HT-29 (cell line): ENCODE data around the gene ZNHIT1. TPM values are rescaled to one million over a fixed set of nuclear protein-coding genes. Genes with fewer than 3 reads are reported as not detected.

Source experiments
- small RNA-seq: library from RNA; depleted of rRNA; stranded (forward); fragments of <200 nt; gene quantifications from one replicate; pipeline ENCODE3, GENCODE V24; 2014
- total RNA-seq: library from RNA; depleted of rRNA; stranded (reverse); fragments of >200 nt; shearing (Covaris generic); gene quantifications from 2 replicates; pipeline ENCODE4 v1.2.3, GENCODE V29; 2014; rRNA removed

ZNHIT1 gene
- total RNA-seq, 1 experiment from 2014 or later: 189 TPM

Small RNA genes within 50 kb of the gene (small RNA-seq; reads per million reads assigned to genes)
- gene RNU6-1104P: not detected

Other genes with a start within 250 kb of the ZNHIT1 start
- 19.2 and 29.8 TPM in 2 replicates for gene MUC12, start 248.6 kb upstream of the ZNHIT1 start, total RNA-seq
- 0.23 and 0.44 TPM in 2 replicates for gene MUC17, start 198.1 kb upstream of the ZNHIT1 start, total RNA-seq
- 32.3 and 52.2 TPM in 2 replicates for gene TRIM56, start 132.7 kb upstream of the ZNHIT1 start, total RNA-seq
- 4.6 and 5.0 TPM in 2 replicates for gene SERPINE1, start 91.1 kb upstream of the ZNHIT1 start, total RNA-seq
- gene AP1S1, start 63.7 kb upstream of the ZNHIT1 start, total RNA-seq: 272 and 277 TPM in 2 replicates
- gene VGF, start 52.6 kb upstream of the ZNHIT1 start, total RNA-seq: 0.39 and 0.48 TPM in 2 replicates
- gene NAT16, start 37.9 kb upstream of the ZNHIT1 start, total RNA-seq: 0.13 TPM in 2 replicates
- 6.7 and 8.2 TPM in 2 replicates for gene MOGAT3, start 17.1 kb upstream of the ZNHIT1 start, total RNA-seq
- gene PLOD3, start 584 bp upstream of the ZNHIT1 start, total RNA-seq: 245 and 252 TPM in 2 replicates
- 14.7 and 15.1 TPM in 2 replicates for gene CLDN15, start 19.6 kb downstream of the ZNHIT1 start, total RNA-seq
- gene FIS1, start 26.9 kb downstream of the ZNHIT1 start, total RNA-seq: 377 and 384 TPM in 2 replicates
- 23.5 and 29.4 TPM in 2 replicates for gene IFT22, start 103.6 kb downstream of the ZNHIT1 start, total RNA-seq
- not detected in 2 replicates for gene COL26A1, start 144.7 kb downstream of the ZNHIT1 start, total RNA-seq